Tibial nerve (tissue), 4 donors: ENCODE data around the gene SPATA19.

ENCODE experiments used
- CTCF ChIP-seq, 5 experiments: fragments of 200-600 bp in 3 of 5; fragments of 450-650 bp in 2 of 5; sonication (generic) in 3 of 5; IDR thresholded peaks; one replicate each; pipeline ENCODE4 v1.5.1; 2016 to 2019; ENCODE audit warnings: antibody characterized with exemption in 5 of 5, mild to moderate bottlenecking in 3 of 5, moderate library complexity in 2 of 5
- EP300 ChIP-seq, 2 donors: sonication (generic); formaldehyde crosslinking; IDR thresholded peaks; one replicate each; pipeline ENCODE4 v1.6.1; 2017; ENCODE audit warnings: antibody characterized with exemption in 2 of 2, mild to moderate bottlenecking in 1 of 2
- POLR2A ChIP-seq, 2 donors: fragments of 450-650 bp; IDR thresholded peaks; one replicate each; pipeline ENCODE4 v1.6.1; 2017; ENCODE audit warnings: antibody characterized with exemption in 2 of 2, mild to moderate bottlenecking in 2 of 2, moderate library complexity in 2 of 2

- TF ChIP-seq CTCF (IDR thresholded peaks at IDR 0.05) (no peak), EP300 (IDR thresholded peaks at IDR 0.05) (no peak), POLR2A (IDR thresholded peaks at IDR 0.05) (no peak)
Measured at GRCh38 chr11:133828871-133829270, 16.4 kb downstream of the SPATA19 start.
